ENCODE results near the gene FURIN.
"Not testable (repeated sequence)": the region's sequence is repeated elsewhere in the genome, so short reads cannot be mapped to it uniquely, and the experiment has no call there.

The FURIN gene

DNA sequence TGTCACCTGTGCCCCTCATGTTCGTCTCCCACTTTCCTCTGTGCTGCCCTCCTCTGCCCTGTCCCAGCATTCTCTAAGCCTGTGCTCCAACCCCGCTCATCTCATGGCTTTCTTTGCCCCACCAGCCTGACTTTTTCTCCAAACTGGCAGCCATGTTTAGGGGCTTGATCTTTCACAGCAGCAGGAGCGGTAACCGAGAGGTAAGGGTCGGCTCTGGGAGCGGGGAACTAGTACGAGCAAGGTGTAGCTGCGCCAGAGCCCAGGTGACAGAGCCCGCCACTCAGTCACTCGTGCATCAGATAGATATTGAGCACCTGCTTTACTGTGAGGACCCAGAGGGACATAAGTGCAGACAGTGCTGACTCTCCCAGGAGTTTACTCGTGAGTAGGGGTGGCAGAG is 48.1 kb downstream of the FURIN start:
- no peak for DNase-seq (ENCODE audit: low spot score)

DNA sequence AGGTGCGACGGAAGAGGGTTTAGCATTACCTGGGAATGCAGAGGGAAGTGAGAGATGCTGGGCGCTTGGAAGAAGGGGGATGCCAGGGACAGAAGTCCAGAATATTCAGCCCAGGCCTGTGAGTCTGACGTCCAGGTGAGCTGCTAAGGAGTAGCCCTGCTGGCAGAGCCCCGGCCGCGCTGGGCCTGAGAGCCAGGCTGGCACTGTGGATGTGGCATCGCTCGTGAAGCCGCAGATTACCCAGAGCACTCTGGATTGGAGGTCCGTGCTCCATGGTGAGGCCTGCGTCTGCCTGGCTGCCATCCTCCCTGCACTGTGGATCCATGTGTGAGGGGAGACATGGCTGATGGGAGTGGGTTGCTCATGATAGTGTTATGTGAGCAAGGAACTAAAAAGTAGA is 49.2 kb downstream of the FURIN start:
- DNase-seq (ENCODE audit: low spot score), result no peak

DNA sequence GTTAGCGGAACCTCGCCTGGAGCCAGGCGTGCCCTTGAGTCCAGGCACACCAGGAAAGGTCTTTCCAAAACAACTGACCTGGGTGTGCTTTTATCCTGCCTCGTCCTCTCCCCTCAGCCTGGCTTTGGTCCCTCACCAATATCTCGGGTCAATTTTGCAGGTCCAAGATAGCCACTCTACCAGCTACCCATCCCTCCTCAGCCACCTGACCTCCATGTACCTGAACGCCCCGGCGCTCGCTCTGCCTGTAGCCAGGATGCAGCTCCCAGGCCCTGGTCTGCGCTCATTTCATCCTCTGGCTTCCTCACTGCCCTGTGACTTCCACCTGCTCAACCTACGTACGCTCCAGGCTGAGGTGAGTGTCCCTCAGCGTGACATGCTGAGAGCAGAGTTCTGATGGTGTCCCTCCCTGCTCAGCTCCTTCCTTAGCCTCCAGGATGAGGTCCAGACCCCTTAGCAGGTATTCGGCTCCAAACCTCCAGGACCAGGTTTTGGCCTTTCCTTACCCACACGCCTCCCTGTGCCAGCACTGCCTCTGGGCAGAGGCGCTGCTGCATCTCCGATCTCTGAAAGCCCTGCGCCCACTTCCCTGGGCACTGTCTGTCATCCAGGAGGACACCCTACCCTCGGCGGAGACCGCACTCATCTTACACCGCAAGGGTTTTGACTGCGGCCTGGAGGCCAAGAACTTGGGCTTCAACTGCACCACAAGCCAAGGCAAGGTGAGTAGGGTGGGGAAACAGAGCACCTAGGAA is 49.8 kb downstream of the FURIN start:
- DNase-seq (ENCODE audit: low spot score), result no peak

DNA sequence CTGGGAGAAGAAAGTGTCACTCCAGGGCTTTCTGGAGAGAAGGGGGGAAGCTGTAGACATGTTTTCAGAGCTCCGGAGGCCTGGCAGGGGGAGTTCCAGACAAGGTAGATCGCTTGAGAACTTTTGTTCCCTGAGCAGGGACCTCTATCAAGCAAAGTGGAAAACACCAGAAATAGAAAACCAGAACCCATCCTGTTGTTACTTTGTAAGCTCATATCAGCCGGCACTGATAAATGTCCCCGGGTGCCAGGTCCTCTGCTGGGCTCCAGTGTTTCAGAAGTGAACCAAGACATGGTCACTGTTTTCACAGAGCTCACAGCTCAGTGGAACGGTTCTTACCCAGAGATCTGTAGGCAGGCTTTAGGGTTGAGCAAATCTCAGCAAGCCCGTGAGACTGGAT is 50.4 kb downstream of the FURIN start:
- no peak for DNase-seq (ENCODE audit: low spot score)

DNA sequence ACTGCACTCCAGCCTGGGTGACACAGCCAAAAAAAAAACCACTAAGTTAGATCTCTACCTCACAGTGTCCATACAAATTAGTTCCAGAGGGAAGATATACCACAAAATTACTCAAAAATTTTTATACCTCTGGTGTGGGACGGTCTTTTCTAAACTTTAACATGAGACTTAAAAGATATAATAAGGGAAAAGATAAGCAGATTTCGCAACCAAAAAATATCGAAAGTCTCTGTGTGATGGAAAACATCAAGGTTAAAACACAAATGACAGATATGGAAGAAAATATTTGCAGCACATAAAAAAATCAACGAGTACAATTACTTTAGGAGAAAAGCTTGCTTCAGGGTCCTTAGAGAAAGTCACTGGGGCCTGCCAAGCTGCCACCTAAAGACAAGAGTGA is 53.5 kb downstream of the FURIN start:
- no peak for DNase-seq (ENCODE audit: low spot score)

DNA sequence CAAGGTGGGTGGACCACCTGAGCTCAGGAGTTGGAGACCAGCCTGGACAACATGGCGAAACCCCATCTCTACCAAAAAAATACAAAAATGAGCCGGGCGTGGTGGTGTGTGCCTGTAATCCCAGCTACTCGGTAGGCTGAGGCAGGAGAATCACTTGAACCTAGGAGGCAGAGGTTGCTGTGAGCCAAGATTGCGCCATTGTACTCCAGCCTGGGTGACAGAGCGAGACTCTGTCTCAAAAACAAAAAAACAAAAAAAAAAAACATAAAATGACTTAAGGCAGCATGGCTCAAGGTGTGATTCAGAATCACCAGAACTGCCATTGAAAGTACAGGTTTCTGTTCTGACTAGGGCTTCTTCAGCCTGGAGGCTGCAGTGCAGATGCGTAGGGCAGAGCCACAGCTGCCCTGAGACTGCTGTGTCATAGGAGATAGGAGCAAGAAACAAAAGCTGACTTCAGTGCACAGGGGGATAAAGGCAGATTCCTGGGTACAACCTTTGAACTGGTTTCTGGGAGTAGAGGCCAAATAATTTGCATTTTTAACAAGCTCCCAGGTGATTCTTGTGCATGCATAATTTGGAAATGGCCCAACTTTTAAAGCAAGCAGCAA is 54.4 kb downstream of the FURIN start:
- DNase-seq (ENCODE audit: low spot score), result peak; percentile 69

DNA sequence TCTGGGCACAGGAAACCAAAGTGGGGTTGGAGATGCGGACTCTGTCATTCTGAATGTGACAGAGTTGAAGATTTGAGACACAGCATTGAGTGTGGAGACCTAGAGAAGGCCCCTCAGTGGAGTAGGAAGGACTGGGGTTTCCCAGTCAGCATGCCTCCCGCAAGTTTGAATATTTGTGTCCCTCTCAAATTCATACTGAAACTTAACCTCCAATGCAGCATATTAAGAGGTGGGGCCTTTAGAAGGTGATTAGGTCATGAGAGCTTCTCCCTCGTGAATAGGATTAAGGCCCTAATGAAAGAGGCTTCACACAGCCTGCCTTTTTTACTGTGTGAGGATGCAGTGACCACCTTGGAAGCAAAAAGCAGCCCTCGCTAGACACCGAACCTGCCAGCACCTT is 56.0 kb downstream of the FURIN start:
- DNase-seq (ENCODE audit: low spot score), result peak; percentile 69

DNA sequence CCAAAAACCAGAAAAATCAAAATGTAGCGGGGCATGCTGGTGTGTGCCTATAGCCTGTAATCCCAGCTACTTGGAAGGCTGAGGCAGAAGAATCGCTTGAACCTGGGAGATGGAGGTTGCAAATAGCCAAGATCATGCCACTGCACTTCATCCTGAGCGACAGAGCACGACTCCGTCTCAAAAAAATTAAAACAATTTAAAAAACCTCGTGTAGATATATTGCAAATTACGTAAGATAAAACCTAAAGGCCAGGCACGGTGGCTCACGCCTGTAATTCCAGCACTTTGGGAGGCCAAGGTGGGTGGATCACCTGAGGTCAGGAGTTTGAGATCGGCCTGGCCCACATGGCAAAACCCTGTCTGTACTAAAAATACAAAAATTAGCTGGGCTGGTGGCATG is 58.4 kb downstream of the FURIN start:
- not testable (repeated sequence) for DNase-seq (ENCODE audit: low spot score)

DNA sequence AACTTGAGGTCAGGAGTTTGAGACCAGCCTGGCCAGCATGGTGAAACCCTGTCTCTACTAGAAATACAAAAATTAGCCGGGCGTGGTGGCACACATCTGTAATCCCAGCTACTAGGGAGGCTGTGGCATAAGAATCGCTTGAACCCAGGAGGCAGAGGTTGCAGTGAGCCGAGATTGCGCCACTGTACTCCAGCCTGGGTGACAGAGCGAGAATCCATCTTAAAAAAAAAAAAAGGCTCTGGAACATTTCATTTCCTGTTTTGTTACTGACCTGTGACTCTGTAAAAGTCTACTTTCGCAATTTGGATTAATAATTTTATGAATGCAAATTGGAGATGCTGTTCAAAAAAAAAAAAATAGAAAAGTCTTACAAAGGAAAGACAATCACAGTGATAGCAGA is 59.7 kb downstream of the FURIN start:
- not testable (repeated sequence) for DNase-seq (ENCODE audit: low spot score)

DNA sequence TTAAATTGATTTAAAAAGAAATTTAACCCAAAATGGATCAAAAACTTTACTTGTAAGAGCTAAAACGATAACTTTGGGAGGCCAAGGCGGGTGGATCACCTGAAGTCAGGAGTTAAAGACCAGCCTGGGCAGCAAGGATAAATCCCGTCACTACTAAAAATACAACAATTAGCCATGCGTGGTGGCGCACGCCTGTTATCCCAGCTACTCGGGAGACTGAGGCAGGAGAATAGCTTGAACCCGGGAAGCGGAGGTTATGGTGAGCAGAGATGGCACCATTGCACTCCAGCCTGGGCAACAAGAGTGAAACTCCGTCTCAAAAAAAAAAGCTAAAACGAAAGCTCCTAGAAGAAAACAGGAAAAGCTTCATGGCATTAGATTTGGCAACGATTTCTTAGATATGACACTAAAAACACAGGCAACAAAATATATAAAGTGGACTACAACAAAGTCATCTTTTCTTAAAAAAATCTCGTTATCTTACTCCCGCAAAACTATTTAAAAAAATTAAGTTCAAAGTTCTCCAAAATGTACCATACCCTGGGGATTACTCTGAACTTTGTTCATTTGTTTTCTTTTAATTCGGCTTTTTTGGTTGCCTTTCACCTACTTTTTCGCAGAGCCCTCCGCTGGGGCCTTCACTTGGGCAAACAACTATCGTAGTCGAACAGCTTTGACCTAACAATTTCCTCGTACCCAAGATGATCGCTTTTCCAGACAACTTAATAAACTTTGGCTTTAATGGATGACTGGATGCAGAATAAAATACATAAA is 61.0 kb downstream of the FURIN start:
- DNase-seq (ENCODE audit: low spot score), result no peak

DNA sequence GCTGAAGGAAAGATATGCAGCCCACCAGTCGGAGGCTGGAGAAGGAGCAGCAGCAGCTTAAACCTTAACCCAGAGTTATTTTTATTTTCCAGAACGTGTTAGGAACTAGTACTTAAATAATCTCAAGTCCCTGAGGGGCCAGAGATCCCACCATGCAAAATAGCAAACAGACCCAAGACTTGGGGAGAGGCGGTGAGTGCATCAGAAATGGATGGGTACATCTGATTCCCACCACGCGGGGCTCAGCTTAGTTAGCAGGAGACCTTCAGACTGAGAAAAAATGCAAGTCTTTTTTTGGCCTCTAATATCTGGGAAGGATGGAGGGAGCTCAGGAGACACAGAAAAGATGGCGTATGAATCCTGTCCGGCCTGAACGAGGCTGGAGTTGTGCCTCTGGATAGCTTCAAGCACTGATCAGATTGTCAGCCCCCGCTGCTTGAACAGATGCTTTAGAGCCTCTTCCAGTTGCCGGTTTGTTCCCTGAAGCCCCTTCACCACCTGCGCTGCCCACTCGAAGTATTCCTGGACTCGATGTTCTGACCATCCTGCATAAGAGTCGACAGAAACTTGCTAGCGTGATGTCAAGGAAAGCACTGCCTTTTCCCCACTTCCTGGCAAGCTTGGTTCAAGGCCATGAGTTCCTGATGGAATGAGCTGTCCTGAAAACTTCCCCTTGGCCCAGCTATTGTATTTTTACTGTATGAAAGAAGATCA is 62.6 kb downstream of the FURIN start:
- no peak for DNase-seq (ENCODE audit: low spot score)

DNA sequence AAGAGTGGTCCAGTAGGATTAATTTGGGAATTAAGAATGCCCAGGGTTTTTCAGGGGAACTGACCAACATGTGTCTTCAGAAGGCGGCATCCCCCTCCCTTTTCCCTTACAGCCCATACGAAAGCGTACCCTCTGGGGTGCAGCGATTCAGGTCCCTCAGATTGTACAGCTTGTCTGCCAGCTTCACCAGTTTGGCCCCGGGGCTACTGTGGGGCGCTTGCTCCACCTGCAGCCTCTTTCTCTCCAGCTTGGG is 63.1 kb downstream of the FURIN start:
- DNase-seq (ENCODE audit: low spot score), result no peak

DNA sequence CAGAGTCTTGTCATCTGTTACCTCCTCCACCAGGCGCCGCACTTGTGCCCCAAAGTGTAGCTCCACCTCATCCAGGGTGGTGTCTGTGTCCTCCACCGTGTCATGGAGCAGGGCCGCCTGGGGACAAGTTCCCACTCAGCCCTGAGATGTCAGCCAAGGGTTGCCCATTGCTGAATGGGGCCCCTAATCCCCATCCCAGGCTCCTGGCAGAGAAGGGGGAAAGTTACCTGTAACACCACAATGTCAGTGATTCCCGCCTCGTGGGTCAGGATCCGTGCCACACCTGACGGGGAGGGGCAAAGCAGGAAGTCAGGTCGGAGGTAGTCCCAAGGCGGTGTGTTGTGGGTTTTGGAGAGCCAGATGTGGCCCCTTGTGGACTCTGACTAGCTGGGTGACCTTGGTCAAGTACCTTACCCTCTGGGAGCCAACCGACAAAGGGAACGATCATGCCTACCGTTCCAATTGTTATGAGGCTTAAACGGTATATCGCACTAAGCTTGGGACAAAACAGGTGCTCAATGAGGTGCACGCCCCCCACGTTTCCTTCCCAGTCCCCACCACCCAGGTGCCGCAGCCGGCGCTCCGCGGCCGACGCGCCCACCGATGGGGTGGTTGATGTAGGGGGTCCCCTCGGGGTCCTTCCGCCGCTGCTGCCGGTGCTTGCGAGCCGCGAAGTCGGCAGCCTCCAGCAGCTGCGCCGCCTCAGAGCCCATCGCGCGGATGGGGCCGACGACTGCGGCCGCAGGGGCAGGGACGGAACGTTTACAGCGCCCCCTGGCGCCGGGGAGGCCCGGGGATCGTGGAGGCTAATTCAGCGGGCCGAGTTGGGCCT is 63.7 kb downstream of the FURIN start, which contains the start of gene HDDC3:
HDDC3 (minus strand) TSS at position 722 of the 832 bp plus-strand sequence; CDS start at position 713, 9 bp downstream.
- DNase-seq (ENCODE audit: low spot score), result peak; percentile 92

DNA sequence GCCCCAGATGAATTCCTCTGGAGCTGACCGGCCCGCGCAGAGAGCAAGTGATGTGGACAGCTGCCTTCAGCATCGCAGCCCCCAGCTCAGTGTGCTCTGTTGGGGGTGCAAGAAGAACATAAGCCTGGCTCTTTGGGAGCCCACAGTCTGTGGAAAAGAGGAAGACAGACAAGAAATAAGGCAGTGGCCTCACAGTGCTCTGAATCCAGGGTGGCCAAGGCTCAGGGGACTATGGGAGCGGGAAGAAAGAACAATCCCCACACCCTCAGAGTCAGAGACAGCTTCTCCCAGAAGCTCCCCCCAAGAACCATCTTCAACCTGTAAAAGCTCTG is 64.2 kb downstream of the FURIN start:
- no peak for DNase-seq (ENCODE audit: low spot score)
